Activated CD8-positive, alpha-beta T cell treated with anti-CD3 and anti-CD28 coated beads for 36 hours (primary cell): Measurements from ENCODE around the gene GGT6. TPM values are rescaled to one million over a fixed set of nuclear protein-coding genes. Genes with fewer than 3 reads are reported as not detected.

Experiments
- ATAC-seq: fragments of 200-7000 bp; cut with Tn5 transposase; one replicate; pipeline ENCODE4 v1.10.0; 2021; ENCODE audit warnings: mild to moderate bottlenecking, moderate library complexity
- CTCF ChIA-PET: fragments of 350-600 bp; sonication (Branson Sonifier 250); formaldehyde crosslinking; loops from one replicate; lab custom pipeline; 2021; ENCODE audit warnings: antibody characterized with exemption; lab: Charles Lee
- POLR2A ChIA-PET: fragments of 350-600 bp; sonication (Branson Sonifier 250); formaldehyde crosslinking; loops from one replicate; lab custom pipeline; 2021; ENCODE audit warnings: antibody characterized with exemption; lab: Charles Lee
- DNase-seq: peaks from one replicate; pipeline ENCODE4 v3.0.0-alpha.2; 2020
- H3K27ac Mint-ChIP-seq: one replicate; pipeline ENCODE4 v1.8.0; 2021; ENCODE audit warnings: mild to moderate bottlenecking, mixed read lengths
- H3K27me3 Mint-ChIP-seq: one replicate; pipeline ENCODE4 v1.8.0; 2021; ENCODE audit warnings: mixed read lengths
- H3K36me3 Mint-ChIP-seq: one replicate; pipeline ENCODE4 v1.8.0; 2021; ENCODE audit warnings: low read depth, mixed read lengths
- H3K4me1 Mint-ChIP-seq: one replicate; pipeline ENCODE4 v1.8.0; 2021; ENCODE audit warnings: low read depth, mixed read lengths
- H3K4me3 Mint-ChIP-seq: one replicate; pipeline ENCODE4 v1.8.0; 2021; ENCODE audit warnings: mild to moderate bottlenecking, moderate library complexity, mixed read lengths
- H3K9me3 Mint-ChIP-seq: one replicate; pipeline ENCODE4 v1.8.0; 2021; ENCODE audit warnings: mixed read lengths
- intact Hi-C: fragments of 100-400 bp; cut with micrococcal nuclease; formaldehyde crosslinking; loops from one replicate; pipeline ENCODE4 v1.10.0; 2022
- total RNA-seq, 2 experiments: library from RNA; stranded (reverse); gene quantifications; one replicate each; pipeline ENCODE4 v1.2.3, GENCODE V29; 2021
- TF ChIP-seq, protein P1 (sequence below): fragments of 200-600 bp; IDR thresholded peaks from one replicate; pipeline ENCODE4 v1.8.0; 2022; ENCODE audit warnings: antibody characterized with exemption, mild to moderate bottlenecking

GGT6 gene
- total RNA-seq, 2 experiments from 2014 or later: not detected

GRCh38 chr17:4600563-4600962 lies 40.2 kb upstream of the GGT6 start:
- intact Hi-C loops: no loop called here
- no peak overlapping the region for H3K27ac Mint-ChIP-seq
- H3K27me3 Mint-ChIP-seq: no peaks in the 10 kb centered on the region
- H3K4me3 Mint-ChIP-seq: no peak overlapping the region
- DNase-seq (no peak), ATAC-seq (no peak)
- H3K4me1 Mint-ChIP-seq: no peaks in the 10 kb centered on the region
- ChIA-PET CTCF (interaction anchor here (1.1 kb wide), 1 partner anchor 34 kb away, joined by 5 read pairs; no protein-coding TSS in a partner anchor), POLR2A (interaction anchor here (0.6 to 1.1 kb wide), 2 partner anchors 23 to 103 kb away, joined by 3 read pairs; no protein-coding TSS in a partner anchor)
- TF ChIP-seq, protein P1, sequence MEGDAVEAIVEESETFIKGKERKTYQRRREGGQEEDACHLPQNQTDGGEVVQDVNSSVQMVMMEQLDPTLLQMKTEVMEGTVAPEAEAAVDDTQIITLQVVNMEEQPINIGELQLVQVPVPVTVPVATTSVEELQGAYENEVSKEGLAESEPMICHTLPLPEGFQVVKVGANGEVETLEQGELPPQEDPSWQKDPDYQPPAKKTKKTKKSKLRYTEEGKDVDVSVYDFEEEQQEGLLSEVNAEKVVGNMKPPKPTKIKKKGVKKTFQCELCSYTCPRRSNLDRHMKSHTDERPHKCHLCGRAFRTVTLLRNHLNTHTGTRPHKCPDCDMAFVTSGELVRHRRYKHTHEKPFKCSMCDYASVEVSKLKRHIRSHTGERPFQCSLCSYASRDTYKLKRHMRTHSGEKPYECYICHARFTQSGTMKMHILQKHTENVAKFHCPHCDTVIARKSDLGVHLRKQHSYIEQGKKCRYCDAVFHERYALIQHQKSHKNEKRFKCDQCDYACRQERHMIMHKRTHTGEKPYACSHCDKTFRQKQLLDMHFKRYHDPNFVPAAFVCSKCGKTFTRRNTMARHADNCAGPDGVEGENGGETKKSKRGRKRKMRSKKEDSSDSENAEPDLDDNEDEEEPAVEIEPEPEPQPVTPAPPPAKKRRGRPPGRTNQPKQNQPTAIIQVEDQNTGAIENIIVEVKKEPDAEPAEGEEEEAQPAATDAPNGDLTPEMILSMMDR: no peak
- H3K36me3 Mint-ChIP-seq: no peaks in the 10 kb centered on the region
- H3K9me3 Mint-ChIP-seq: no peaks in the 10 kb centered on the region

DNA sequence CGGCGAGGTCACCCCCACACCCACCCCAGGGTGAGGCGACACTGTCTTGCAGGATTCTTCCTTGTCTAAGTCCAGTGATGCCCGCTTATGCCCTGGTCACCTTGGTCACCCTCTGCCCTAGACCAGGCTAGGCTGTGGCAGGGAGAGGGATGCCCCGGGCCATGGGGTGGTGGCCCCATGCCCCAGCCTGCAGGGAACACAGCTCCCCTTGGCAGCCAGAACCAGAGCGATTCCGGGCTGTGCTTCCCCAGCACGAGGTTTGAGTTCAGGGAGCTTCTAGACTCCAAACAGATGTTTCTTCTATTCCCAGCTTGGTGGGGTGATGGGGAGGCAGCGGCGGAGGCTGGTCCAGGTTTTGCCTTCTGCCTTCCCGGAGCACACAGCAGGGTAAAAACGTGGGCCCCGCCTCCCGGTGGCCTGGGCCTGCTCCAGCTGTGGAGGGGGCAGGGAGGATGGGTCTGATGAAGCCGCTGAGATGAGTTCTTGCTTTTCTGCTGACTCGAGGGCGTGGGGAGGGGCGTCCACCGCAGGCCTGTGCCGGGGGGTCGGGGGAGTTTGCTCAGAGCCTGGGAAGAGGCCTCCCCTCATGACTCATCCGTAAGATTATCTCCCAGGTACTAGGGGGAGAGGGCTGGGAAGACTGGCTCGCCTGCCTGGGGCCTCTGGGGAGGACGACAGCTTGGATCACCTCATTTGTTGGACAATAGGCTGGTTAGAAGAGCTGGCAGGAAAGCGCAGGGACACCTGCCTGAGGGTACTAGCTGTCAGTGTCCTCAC lies 39.3 kb upstream of the GGT6 start:
- DNase-seq (no peak), ATAC-seq (no peak)
- intact Hi-C loops: no loop called here
- Mint-ChIP-seq H3K4me1 (peaks cover 4% of the 10 kb centered on the region), H3K27me3 (peaks cover 3% of the 10 kb centered on the region), H3K36me3 (no peaks in the 10 kb centered on the region), H3K9me3 (no peaks in the 10 kb centered on the region), H3K27ac (no peak overlapping the region), H3K4me3 (no peak overlapping the region)
- ChIA-PET CTCF (interaction anchor here (1.2 kb wide), 1 partner anchor 33 kb away, joined by 5 read pairs; no protein-coding TSS in a partner anchor), POLR2A (interaction anchor here (1.1 kb wide), 1 partner anchor 22 kb away, joined by 3 read pairs; no protein-coding TSS in a partner anchor)
- TF ChIP-seq, protein P1: no peak

GRCh38 chr17:4598776-4599504 lies 38.6 kb upstream of the GGT6 start:
- ATAC-seq (no peak), DNase-seq (no peak)
- Mint-ChIP-seq H3K4me3 (no peak overlapping the region), H3K27me3 (peaks cover 3% of the 10 kb centered on the region), H3K36me3 (no peaks in the 10 kb centered on the region), H3K27ac (no peak overlapping the region), H3K9me3 (no peaks in the 10 kb centered on the region), H3K4me1 (peaks cover 4% of the 10 kb centered on the region)
- POLR2A ChIA-PET: no interaction called here
- intact Hi-C loops: no loop called here
- CTCF ChIA-PET: interaction anchor here (1.2 kb wide), 1 partner anchor 32 kb away, joined by 5 read pairs; no protein-coding TSS in a partner anchor
- TF ChIP-seq, protein P1: no peak

DNA sequence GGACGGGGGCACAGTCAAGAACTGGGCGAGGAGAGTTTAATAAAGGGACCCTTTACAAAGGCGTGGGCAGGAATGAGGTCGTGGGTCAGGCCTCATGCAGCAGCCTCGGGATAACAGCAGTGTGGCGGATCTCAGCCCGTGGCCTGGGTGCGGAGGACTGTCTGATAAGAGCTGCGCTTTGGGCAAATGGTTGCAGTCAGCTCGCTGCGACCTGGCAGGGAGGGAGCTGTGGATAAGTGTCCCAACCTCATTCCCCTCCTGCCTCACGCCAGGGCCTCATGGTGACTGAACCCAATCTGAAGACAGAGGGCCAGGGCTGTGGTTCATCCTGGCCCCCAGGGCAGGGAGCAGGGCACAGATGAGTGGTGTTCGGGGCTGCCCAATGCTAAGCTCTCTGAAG lies 37.6 kb upstream of the GGT6 start:
- Mint-ChIP-seq H3K4me1 (peaks cover 4% of the 10 kb centered on the region), H3K36me3 (no peaks in the 10 kb centered on the region), H3K4me3 (no peak overlapping the region), H3K27me3 (peaks cover 3% of the 10 kb centered on the region), H3K27ac (no peak overlapping the region), H3K9me3 (no peaks in the 10 kb centered on the region)
- CTCF ChIA-PET: interaction anchor here (1.4 kb wide), 1 partner anchor 27 kb away, joined by 11 read pairs; no protein-coding TSS in a partner anchor
- TF ChIP-seq, protein P1: no peak
- ATAC-seq: no peak
- DNase-seq: no peak
- POLR2A ChIA-PET: no interaction called here
- intact Hi-C loops: no loop called here
